ENCODE data around the gene ATP8B1.

ATP8B1 gene

DNA sequence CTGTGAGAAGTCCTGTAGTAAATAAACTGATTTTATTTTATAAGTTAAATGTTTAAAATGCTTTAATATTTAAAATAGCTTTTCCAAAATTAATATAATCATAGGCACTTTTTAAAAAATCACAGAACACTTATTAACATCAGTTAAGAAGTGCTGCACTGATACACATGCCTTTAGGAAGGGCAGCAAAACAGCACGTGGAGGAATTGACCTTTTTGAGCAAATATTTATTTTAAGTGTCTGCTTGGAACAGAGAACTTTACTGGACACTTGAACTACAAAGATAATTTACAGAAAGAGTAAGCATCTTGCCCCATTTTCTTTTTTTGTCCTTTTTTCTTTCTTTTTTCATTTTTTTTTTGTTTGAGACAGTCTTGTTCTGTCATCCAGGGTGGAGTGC lies 93.8 kb downstream of the ATP8B1 start:
- no peak for DNase-seq (ENCODE audit: low read depth)
- TF ChIP-seq CTCF (IDR thresholded peaks at IDR 0.05; ENCODE audit: low read depth, low read length) (no peak), POLR2A (IDR thresholded peaks at IDR 0.05; ENCODE audit: extremely low read depth, insufficient read length) (no peak), MYC (IDR thresholded peaks at IDR 0.05; ENCODE audit: low read depth, low read length) (no peak)
- TF ChIP-seq, protein P1, sequence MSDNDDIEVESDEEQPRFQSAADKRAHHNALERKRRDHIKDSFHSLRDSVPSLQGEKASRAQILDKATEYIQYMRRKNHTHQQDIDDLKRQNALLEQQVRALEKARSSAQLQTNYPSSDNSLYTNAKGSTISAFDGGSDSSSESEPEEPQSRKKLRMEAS (IDR thresholded peaks at IDR 0.05; ENCODE audit: low read depth, low read length) = no peak
- no peak overlapping the region for H3K4me3 ChIP-seq (ENCODE audit: low read depth, low read length)

DNA sequence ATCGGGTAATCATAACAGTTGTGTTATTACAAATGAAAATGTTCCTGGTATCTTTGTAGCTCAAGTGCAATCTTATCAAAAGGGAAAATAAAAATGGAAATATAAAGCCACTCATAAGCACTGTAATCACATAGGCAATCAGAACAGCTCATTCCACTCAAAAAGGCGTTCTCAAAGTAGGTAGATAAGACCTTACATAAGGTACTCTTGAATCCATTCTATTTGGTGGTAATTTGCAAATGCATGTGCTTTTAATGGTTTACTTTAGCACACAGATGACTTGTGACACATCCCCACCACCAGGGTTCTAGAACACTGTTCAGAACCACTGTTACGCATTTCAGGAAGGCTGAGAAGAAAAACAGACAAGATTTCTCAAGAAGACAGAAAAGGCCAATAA lies 94.8 kb downstream of the ATP8B1 start:
- TF ChIP-seq POLR2A (IDR thresholded peaks at IDR 0.05; ENCODE audit: extremely low read depth, insufficient read length) (no peak), CTCF (IDR thresholded peaks at IDR 0.05; ENCODE audit: low read depth, low read length) (no peak), MYC (IDR thresholded peaks at IDR 0.05; ENCODE audit: low read depth, low read length) (no peak)
- TF ChIP-seq, protein P1 (IDR thresholded peaks at IDR 0.05; ENCODE audit: low read depth, low read length) = no peak
- no peak for DNase-seq (ENCODE audit: low read depth)
- H3K4me3 ChIP-seq (ENCODE audit: low read depth, low read length) = no peak overlapping the region

DNA sequence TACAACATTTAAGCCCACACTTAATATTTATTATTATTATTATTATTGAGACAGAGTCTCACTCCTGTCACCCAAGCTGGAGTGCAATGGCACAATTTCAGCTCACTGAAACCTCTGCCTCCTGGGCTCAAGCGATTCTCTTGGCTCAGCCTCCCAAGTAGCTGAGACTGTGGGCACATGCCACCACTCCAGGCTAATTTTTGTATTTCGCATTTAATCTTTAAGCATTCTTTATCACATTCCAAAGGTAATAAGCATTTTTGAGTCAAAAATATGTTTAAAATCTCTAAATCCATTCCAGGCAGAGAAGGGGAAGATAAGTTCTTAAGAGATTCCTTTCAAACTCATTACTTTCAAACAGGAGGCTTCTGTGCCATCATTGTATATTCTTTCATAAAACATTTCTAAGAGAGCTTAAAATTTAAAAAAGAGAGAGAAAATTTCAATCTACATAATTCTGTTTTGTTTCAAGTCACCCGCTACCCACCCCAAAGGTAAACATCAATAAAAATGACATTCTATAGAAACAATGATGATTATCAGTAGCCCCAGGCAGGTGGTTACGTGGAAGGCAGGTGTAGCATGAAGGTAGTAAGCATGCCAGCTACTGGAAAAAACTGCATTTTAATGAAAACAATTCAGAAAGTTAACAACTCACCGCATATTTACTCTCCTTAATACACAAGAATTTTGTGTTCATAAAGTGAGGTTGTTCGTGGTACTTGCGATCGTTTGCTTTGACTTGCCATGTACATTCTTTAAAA lies 97.1 kb downstream of the ATP8B1 start:
- TF ChIP-seq CTCF (IDR thresholded peaks at IDR 0.05; ENCODE audit: low read depth, low read length) (no peak), MYC (IDR thresholded peaks at IDR 0.05; ENCODE audit: low read depth, low read length) (no peak), POLR2A (IDR thresholded peaks at IDR 0.05; ENCODE audit: extremely low read depth, insufficient read length) (no peak)
- TF ChIP-seq, protein P1 (IDR thresholded peaks at IDR 0.05; ENCODE audit: low read depth, low read length) = no peak
- no peak overlapping the region for H3K4me3 ChIP-seq (ENCODE audit: low read depth, low read length)
- no peak for DNase-seq (ENCODE audit: low read depth)

DNA sequence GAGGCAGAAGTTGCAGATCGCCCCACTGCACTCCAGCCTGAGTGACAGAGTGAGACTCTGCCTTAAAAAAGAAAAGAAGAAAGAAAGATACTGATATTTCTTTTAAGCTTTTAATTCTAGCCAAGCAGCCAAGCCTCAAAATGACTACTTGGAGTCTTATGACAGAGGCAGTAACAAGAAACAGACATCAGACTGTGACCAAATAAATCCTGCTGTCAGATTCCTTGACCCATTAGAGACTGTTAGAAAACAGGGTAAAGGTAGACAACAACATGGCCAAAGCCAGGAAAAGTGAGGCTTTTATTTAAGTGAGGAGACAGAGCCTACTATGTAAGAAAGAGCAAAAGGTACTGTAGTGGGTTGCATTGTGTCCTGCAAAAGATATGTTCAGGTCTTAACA lies 98.1 kb downstream of the ATP8B1 start:
- DNase-seq (ENCODE audit: low read depth) = no peak
- H3K4me3 ChIP-seq (ENCODE audit: low read depth, low read length) = no peak overlapping the region
- TF ChIP-seq CTCF (IDR thresholded peaks at IDR 0.05; ENCODE audit: low read depth, low read length) (no peak), MYC (IDR thresholded peaks at IDR 0.05; ENCODE audit: low read depth, low read length) (no peak), POLR2A (IDR thresholded peaks at IDR 0.05; ENCODE audit: extremely low read depth, insufficient read length) (no peak)
- TF ChIP-seq, protein P1 (IDR thresholded peaks at IDR 0.05; ENCODE audit: low read depth, low read length) = no peak

DNA sequence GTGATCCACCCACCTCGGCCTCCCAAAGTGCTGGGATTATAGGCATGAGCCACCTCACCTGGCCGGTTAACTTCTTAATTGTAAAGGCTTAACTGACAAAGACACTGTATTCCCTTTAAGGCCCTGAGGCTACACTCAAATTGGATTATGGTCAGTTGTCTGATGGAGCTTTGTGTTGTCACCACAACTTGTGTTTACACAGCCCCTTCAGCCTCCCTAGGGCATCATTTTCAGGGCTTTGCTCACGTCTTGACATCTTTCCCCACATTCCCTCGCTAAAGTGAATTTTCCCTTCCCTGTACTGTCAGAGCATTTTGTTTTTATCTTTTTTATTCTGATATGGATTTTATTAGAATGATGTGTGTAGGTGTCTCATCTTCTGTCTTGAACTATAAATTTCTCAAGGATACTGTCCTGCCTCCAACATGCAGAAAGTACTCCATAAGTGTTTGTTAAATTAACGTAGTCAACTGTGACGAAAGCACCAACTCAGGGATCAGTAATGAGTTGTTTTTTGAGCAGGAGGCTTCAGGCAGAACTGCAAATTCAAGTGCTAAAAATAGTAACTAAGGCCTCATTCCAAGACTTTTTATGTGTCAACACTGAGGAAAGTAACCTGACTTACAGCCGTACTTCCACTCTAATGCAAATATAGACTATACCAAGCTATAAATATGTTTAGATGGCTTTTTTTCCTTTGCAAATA lies 104.4 kb downstream of the ATP8B1 start:
- no peak for DNase-seq (ENCODE audit: low read depth)
- no peak for TF ChIP-seq CTCF (IDR thresholded peaks at IDR 0.05; ENCODE audit: low read depth, low read length)
- no peak for TF ChIP-seq POLR2A (IDR thresholded peaks at IDR 0.05; ENCODE audit: extremely low read depth, insufficient read length)
- TF ChIP-seq, protein P1 (IDR thresholded peaks at IDR 0.05; ENCODE audit: low read depth, low read length) = no peak
- no peak for TF ChIP-seq MYC (IDR thresholded peaks at IDR 0.05; ENCODE audit: low read depth, low read length)
- no peak overlapping the region for H3K4me3 ChIP-seq (ENCODE audit: low read depth, low read length)

Data from NB4 (cell line).